Activated T-helper 1 cell treated with anti-CD3 and anti-CD28 coated beads, Interleukin-12 subunit alpha, Interleukin-12 subunit beta, Interleukin-2, Interleukin-4 antibody, amounts not matched to agents 30 ng/mL and 10 ng/mL and 1 ng/mL, durations not matched to agents 14 hours and 24 hours and 36 hours (primary cell): ENCODE results near the gene EXT2. TPM values are rescaled to one million over a fixed set of nuclear protein-coding genes. Genes with fewer than 3 reads are reported as not detected.

ENCODE experiments used
- DNase-seq: peaks from one replicate; pipeline ENCODE4 v3.0.0; 2021; ENCODE audit warnings: low spot score
- H3K27ac Mint-ChIP-seq: one replicate; pipeline ENCODE4 v1.8.0; 2021; ENCODE audit warnings: mild to moderate bottlenecking, mixed read lengths
- H3K27me3 Mint-ChIP-seq: one replicate; pipeline ENCODE4 v1.8.0; 2022; ENCODE audit warnings: mild to moderate bottlenecking, moderate library complexity, mixed read lengths; ENCODE audit not compliant: insufficient read depth
- H3K36me3 Mint-ChIP-seq: one replicate; pipeline ENCODE4 v1.8.0; 2021; ENCODE audit warnings: low read depth, mixed read lengths
- H3K4me1 Mint-ChIP-seq: one replicate; pipeline ENCODE4 v1.8.0; 2021; ENCODE audit warnings: low read depth, mixed read lengths
- H3K4me3 Mint-ChIP-seq: one replicate; pipeline ENCODE4 v1.8.0; 2021; ENCODE audit warnings: mild to moderate bottlenecking, moderate library complexity, mixed read lengths
- H3K9me3 Mint-ChIP-seq: one replicate; pipeline ENCODE4 v1.8.0; 2021; ENCODE audit warnings: mixed read lengths
- intact Hi-C: fragments of 100-400 bp; cut with micrococcal nuclease; formaldehyde crosslinking; loops from one replicate; pipeline ENCODE4 v1.15.1; 2024
- total RNA-seq: library from RNA; stranded (reverse); gene quantifications from 2 replicates; pipeline ENCODE4 v1.2.3, GENCODE V29; 2022

The EXT2 gene
- total RNA-seq, 1 donor from 2014 or later, result 35.6 TPM

GRCh38 chr11:44068180-44068579 lies 27.3 kb upstream of the EXT2 start:
- no peak overlapping the region for H3K4me3 Mint-ChIP-seq
- H3K4me1 Mint-ChIP-seq, result peaks cover 29% of the 10 kb centered on the region
- DNase-seq, result no peak
- intact Hi-C loops, result loop anchor here (5.0 to 10.0 kb wide), 3 partner anchors 126 to 753 kb away; partner anchors contain the start of genes API5 and C11orf96
- peaks cover 11% of the 10 kb centered on the region for H3K36me3 Mint-ChIP-seq
- no peaks in the 10 kb centered on the region for H3K9me3 Mint-ChIP-seq
- no peak overlapping the region for H3K27ac Mint-ChIP-seq
- H3K27me3 Mint-ChIP-seq, result peaks cover 4% of the 10 kb centered on the region

- Mint-ChIP-seq H3K4me1 (peaks cover 16% of the 10 kb centered on the region), H3K27me3 (no peaks in the 10 kb centered on the region), H3K27ac (no peak overlapping the region), H3K36me3 (peaks cover 14% of the 10 kb centered on the region), H3K4me3 (no peak overlapping the region), H3K9me3 (no peaks in the 10 kb centered on the region)
- no peak for DNase-seq
- intact Hi-C loops, result no loop called here
Observed at GRCh38 chr11:44071157-44071556, 24.3 kb upstream of the EXT2 start.

GRCh38 chr11:44072757-44073658 lies 22.5 kb upstream of the EXT2 start:
- DNase-seq, result no peak
- Mint-ChIP-seq H3K27ac (no peak overlapping the region), H3K27me3 (no peaks in the 10 kb centered on the region), H3K9me3 (no peaks in the 10 kb centered on the region), H3K36me3 (peaks cover 14% of the 10 kb centered on the region), H3K4me3 (no peak overlapping the region), H3K4me1 (no peaks in the 10 kb centered on the region)
- intact Hi-C loops, result no loop called here

GRCh38 chr11:44078794-44079193 lies 16.7 kb upstream of the EXT2 start:
- intact Hi-C loops, result no loop called here
- Mint-ChIP-seq H3K27ac (no peak overlapping the region), H3K36me3 (peaks cover 9% of the 10 kb centered on the region), H3K9me3 (no peaks in the 10 kb centered on the region), H3K27me3 (no peaks in the 10 kb centered on the region), H3K4me1 (no peaks in the 10 kb centered on the region), H3K4me3 (no peak overlapping the region)
- no peak for DNase-seq

GRCh38 chr11:44079376-44079775 lies 16.1 kb upstream of the EXT2 start:
- Mint-ChIP-seq H3K4me1 (no peaks in the 10 kb centered on the region), H3K36me3 (peaks cover 14% of the 10 kb centered on the region), H3K27me3 (no peaks in the 10 kb centered on the region), H3K9me3 (no peaks in the 10 kb centered on the region), H3K4me3 (no peak overlapping the region), H3K27ac (no peak overlapping the region)
- intact Hi-C loops, result no loop called here
- DNase-seq, result no peak

GRCh38 chr11:44080951-44081350 lies 14.5 kb upstream of the EXT2 start:
- Mint-ChIP-seq H3K4me1 (no peaks in the 10 kb centered on the region), H3K27me3 (no peaks in the 10 kb centered on the region), H3K9me3 (peaks cover 5% of the 10 kb centered on the region), H3K4me3 (no peak overlapping the region), H3K36me3 (peaks cover 14% of the 10 kb centered on the region), H3K27ac (no peak overlapping the region)
- intact Hi-C loops, result no loop called here
- DNase-seq, result no peak

GRCh38 chr11:44082645-44083044 lies 12.8 kb upstream of the EXT2 start:
- Mint-ChIP-seq H3K27me3 (no peaks in the 10 kb centered on the region), H3K4me1 (peaks cover 2% of the 10 kb centered on the region), H3K9me3 (peaks cover 5% of the 10 kb centered on the region), H3K27ac (no peak overlapping the region), H3K36me3 (peaks cover 17% of the 10 kb centered on the region), H3K4me3 (no peak overlapping the region)
- DNase-seq, result no peak
- intact Hi-C loops, result no loop called here

- Mint-ChIP-seq H3K27me3 (no peaks in the 10 kb centered on the region), H3K36me3 (peaks cover 16% of the 10 kb centered on the region), H3K9me3 (peaks cover 5% of the 10 kb centered on the region), H3K4me1 (peaks cover 10% of the 10 kb centered on the region), H3K27ac (no peak overlapping the region), H3K4me3 (no peak overlapping the region)
- intact Hi-C loops, result no loop called here
- DNase-seq, result no peak
Observed at GRCh38 chr11:44083433-44083832, 12.0 kb upstream of the EXT2 start.

- intact Hi-C loops, result no loop called here
- Mint-ChIP-seq H3K27ac (no peak overlapping the region), H3K36me3 (peaks cover 16% of the 10 kb centered on the region), H3K9me3 (peaks cover 5% of the 10 kb centered on the region), H3K4me3 (no peak overlapping the region), H3K27me3 (no peaks in the 10 kb centered on the region), H3K4me1 (peaks cover 15% of the 10 kb centered on the region)
- no peak for DNase-seq
Observed at GRCh38 chr11:44083906-44084305, 11.6 kb upstream of the EXT2 start.

GRCh38 chr11:44085330-44085729 lies 10.1 kb upstream of the EXT2 start:
- peaks cover 18% of the 10 kb centered on the region for H3K4me1 Mint-ChIP-seq
- H3K4me3 Mint-ChIP-seq, result no peak overlapping the region
- no peak overlapping the region for H3K27ac Mint-ChIP-seq
- peaks cover 5% of the 10 kb centered on the region for H3K9me3 Mint-ChIP-seq
- no peak for DNase-seq
- no peaks in the 10 kb centered on the region for H3K27me3 Mint-ChIP-seq
- intact Hi-C loops, result no loop called here
- H3K36me3 Mint-ChIP-seq, result peaks cover 18% of the 10 kb centered on the region

- H3K4me1 Mint-ChIP-seq, result peaks cover 18% of the 10 kb centered on the region
- H3K9me3 Mint-ChIP-seq, result peaks cover 5% of the 10 kb centered on the region
- H3K27ac Mint-ChIP-seq, result no peak overlapping the region
- H3K4me3 Mint-ChIP-seq, result no peak overlapping the region
- peaks cover 16% of the 10 kb centered on the region for H3K36me3 Mint-ChIP-seq
- intact Hi-C loops, result no loop called here
- DNase-seq, result no peak
- no peaks in the 10 kb centered on the region for H3K27me3 Mint-ChIP-seq
Observed at GRCh38 chr11:44088377-44088776, 7.1 kb upstream of the EXT2 start.

GRCh38 chr11:44088871-44089270 lies 6.6 kb upstream of the EXT2 start:
- DNase-seq, result no peak
- intact Hi-C loops, result no loop called here

GRCh38 chr11:44090539-44090938 lies 4.9 kb upstream of the EXT2 start:
- Mint-ChIP-seq H3K27me3 (no peaks in the 10 kb centered on the region), H3K9me3 (peaks cover 3% of the 10 kb centered on the region), H3K4me1 (peaks cover 33% of the 10 kb centered on the region), H3K27ac (no peak overlapping the region), H3K36me3 (peaks cover 8% of the 10 kb centered on the region), H3K4me3 (no peak overlapping the region)
- intact Hi-C loops, result loop anchor here (10.0 kb wide), 1 partner anchor 864 kb away; the partner anchor contains the start of gene TP53I11
- DNase-seq, result no peak

More at GRCh38 chr11:44088871-44089270, 6.6 kb upstream of the EXT2 start:
- Mint-ChIP-seq H3K4me3 (no peak overlapping the region), H3K4me1 (peaks cover 18% of the 10 kb centered on the region), H3K9me3 (peaks cover 5% of the 10 kb centered on the region), H3K36me3 (peaks cover 14% of the 10 kb centered on the region), H3K27ac (no peak overlapping the region), H3K27me3 (no peaks in the 10 kb centered on the region)
